C4-2B (cell line): ENCODE measurements around the gene LIPF.

ENCODE experiments used
- CTCF ChIP-seq: fragments of 450-650 bp; conservative IDR thresholded peaks from 2 replicates; pipeline ENCODE4 v1.5.1; 2017; ENCODE audit warnings: mild to moderate bottlenecking
- ZFX ChIP-seq: fragments of 450-650 bp; IDR thresholded peaks from 2 replicates; pipeline ENCODE4 v1.6.1; 2017

- TF ChIP-seq CTCF: no peak
- TF ChIP-seq ZFX: no peak
These were observed 57.1 kb downstream of the LIPF start for GRCh38 chr10:88721392-88721791.
